Uterus (tissue), 4 donors: ENCODE data around the gene WNT11. TPM values are rescaled to one million over a fixed set of nuclear protein-coding genes. Genes with fewer than 3 reads are reported as not detected.

Experiments
- DNase-seq, 2 donors: peaks; one replicate each; pipeline ENCODE4 v3.0.0-alpha.2; 2019 to 2020
- H3K27ac ChIP-seq, 2 donors: fragments of 200-600 bp; sonication (generic); 1 replicate in 1 of 2; 2 replicates in 1 of 2; pipeline ENCODE4 v1.5.1; 2016 to 2018
- H3K27me3 ChIP-seq, 2 donors: fragments of 200-600 bp; sonication (generic); one replicate each; pipeline ENCODE4 v1.5.1; 2018 to 2019; ENCODE audit warnings: control low read depth in 1 of 2
- H3K36me3 ChIP-seq, 2 donors: fragments of 200-600 bp; sonication (generic); one replicate each; pipeline ENCODE4 v1.5.1; 2019; ENCODE audit warnings: control low read depth in 1 of 2
- H3K4me1 ChIP-seq, 2 donors: fragments of 200-600 bp; sonication (generic); one replicate each; pipeline ENCODE4 v1.5.1; 2018 to 2019; ENCODE audit warnings: control low read depth in 1 of 2
- H3K4me3 ChIP-seq, 2 donors: fragments of 200-600 bp; sonication (generic); 1 replicate in 1 of 2; 2 replicates in 1 of 2; pipeline ENCODE4 v1.5.1; 2018 to 2019; ENCODE audit warnings: mild to moderate bottlenecking in 1 of 2
- H3K9me3 ChIP-seq, 2 donors: fragments of 200-600 bp; sonication (generic); one replicate each; pipeline ENCODE4 v1.5.1; 2019; ENCODE audit warnings: control low read depth in 1 of 2
- CTCF ChIP-seq, 4 experiments: fragments of 200-600 bp in 2 of 4; fragments of 450-650 bp in 2 of 4; sonication (generic) in 2 of 4; IDR thresholded peaks; one replicate each; pipeline ENCODE4 v1.5.1; 2016 to 2019; ENCODE audit warnings: antibody characterized with exemption in 4 of 4, mild to moderate bottlenecking in 2 of 4, moderate library complexity in 1 of 4
- POLR2A ChIP-seq, 2 donors: fragments of 450-650 bp; IDR thresholded peaks; one replicate each; pipeline ENCODE4 v1.6.1; 2016; ENCODE audit warnings: antibody characterized with exemption in 2 of 2, mild to moderate bottlenecking in 1 of 2, moderate library complexity in 1 of 2
- intact Hi-C: fragments of 100-400 bp; cut with DNase I; formaldehyde crosslinking; loops from one replicate; pipeline ENCODE4 v1.15.1; 2023; ENCODE audit warnings: low total_unique reads
- total RNA-seq, 4 donors: library from RNA; depleted of rRNA in 3 of 4; stranded (reverse); fragments of >200 nt in 3 of 4; gene quantifications; one replicate each; pipeline versions ENCODE4 v1.1.0 to v1.2.4, GENCODE V29; 2014 to 2023
- donor health status: DM: yes; HTN: yes; CAD: no.

WNT11 gene
- total RNA-seq, 4 donors from 2014 or later: 5.1 to 16.7 (median 9.5) TPM

- intact Hi-C loops: loop anchor here (5.0 kb wide), 1 partner anchor 1962 kb away; no protein-coding TSS in a partner anchor
- H3K27ac ChIP-seq: no peak overlapping the region
These were observed 21.7 kb downstream of the WNT11 start for GRCh38 chr11:76184551-76184993.

GRCh38 chr11:76181371-76181770, 24.9 kb downstream of the WNT11 start:
- H3K36me3 ChIP-seq: no peaks in the 10 kb centered on the region
- TF ChIP-seq CTCF (IDR thresholded peaks at IDR 0.05) (no peak), POLR2A (IDR thresholded peaks at IDR 0.05) (no peak)
- H3K9me3 ChIP-seq: no peaks in the 10 kb centered on the region
- H3K4me1 ChIP-seq: no peaks in the 10 kb centered on the region
- intact Hi-C loops: loop anchor here (5.0 kb wide), 1 partner anchor 1959 kb away; no protein-coding TSS in a partner anchor
- H3K27ac ChIP-seq: no peak overlapping the region
- H3K4me3 ChIP-seq: no peak overlapping the region
- no peaks in the 10 kb centered on the region for H3K27me3 ChIP-seq
- DNase-seq: no peak

More at GRCh38 chr11:76184551-76184993, 21.7 kb downstream of the WNT11 start:
- Histone ChIP-seq H3K4me1 (no peaks in the 10 kb centered on the region), H3K4me3 (no peak overlapping the region), H3K9me3 (no peaks in the 10 kb centered on the region), H3K27me3 (no peaks in the 10 kb centered on the region), H3K36me3 (no peaks in the 10 kb centered on the region)
- DNase-seq: no peak
- no peak for TF ChIP-seq CTCF (IDR thresholded peaks at IDR 0.05)
- no peak for TF ChIP-seq POLR2A (IDR thresholded peaks at IDR 0.05)

- Histone ChIP-seq H3K36me3 (no peaks in the 10 kb centered on the region), H3K4me3 (no peak overlapping the region), H3K9me3 (no peaks in the 10 kb centered on the region), H3K27ac (no peak overlapping the region), H3K4me1 (no peaks in the 10 kb centered on the region), H3K27me3 (no peaks in the 10 kb centered on the region)
- DNase-seq: no peak
- TF ChIP-seq POLR2A (IDR thresholded peaks at IDR 0.05): no peak
- TF ChIP-seq CTCF (IDR thresholded peaks at IDR 0.05): no peak
- intact Hi-C loops: no loop called here
These were observed 27.2 kb downstream of the WNT11 start for GRCh38 chr11:76179147-76179546.

GRCh38 chr11:76177250-76177686, 29.0 kb downstream of the WNT11 start:
- Histone ChIP-seq H3K27me3 (no peaks in the 10 kb centered on the region), H3K9me3 (no peaks in the 10 kb centered on the region), H3K4me3 (no peak overlapping the region), H3K36me3 (no peaks in the 10 kb centered on the region), H3K4me1 (no peaks in the 10 kb centered on the region), H3K27ac (no peak overlapping the region)
- TF ChIP-seq POLR2A (IDR thresholded peaks at IDR 0.05) (no peak), CTCF (IDR thresholded peaks at IDR 0.05) (no peak)
- DNase-seq: no peak
- intact Hi-C loops: no loop called here

GRCh38 chr11:76176463-76176862, 29.8 kb downstream of the WNT11 start:
- TF ChIP-seq CTCF (IDR thresholded peaks at IDR 0.05): no peak
- TF ChIP-seq POLR2A (IDR thresholded peaks at IDR 0.05): no peak
- intact Hi-C loops: no loop called here
- DNase-seq: no peak

More at GRCh38 chr11:76176463-76176862, 29.8 kb downstream of the WNT11 start:
- no peaks in the 10 kb centered on the region for H3K4me1 ChIP-seq
- no peaks in the 10 kb centered on the region for H3K36me3 ChIP-seq
- no peak overlapping the region for H3K27ac ChIP-seq
- H3K4me3 ChIP-seq: no peak overlapping the region
- no peaks in the 10 kb centered on the region for H3K9me3 ChIP-seq
- no peaks in the 10 kb centered on the region for H3K27me3 ChIP-seq
